Measurements from ENCODE around the gene L3MBTL2.
"Not testable (repeated sequence)": the region's sequence is repeated elsewhere in the genome, so short reads cannot be mapped to it uniquely, and the experiment has no call there.

L3MBTL2 gene

DNA sequence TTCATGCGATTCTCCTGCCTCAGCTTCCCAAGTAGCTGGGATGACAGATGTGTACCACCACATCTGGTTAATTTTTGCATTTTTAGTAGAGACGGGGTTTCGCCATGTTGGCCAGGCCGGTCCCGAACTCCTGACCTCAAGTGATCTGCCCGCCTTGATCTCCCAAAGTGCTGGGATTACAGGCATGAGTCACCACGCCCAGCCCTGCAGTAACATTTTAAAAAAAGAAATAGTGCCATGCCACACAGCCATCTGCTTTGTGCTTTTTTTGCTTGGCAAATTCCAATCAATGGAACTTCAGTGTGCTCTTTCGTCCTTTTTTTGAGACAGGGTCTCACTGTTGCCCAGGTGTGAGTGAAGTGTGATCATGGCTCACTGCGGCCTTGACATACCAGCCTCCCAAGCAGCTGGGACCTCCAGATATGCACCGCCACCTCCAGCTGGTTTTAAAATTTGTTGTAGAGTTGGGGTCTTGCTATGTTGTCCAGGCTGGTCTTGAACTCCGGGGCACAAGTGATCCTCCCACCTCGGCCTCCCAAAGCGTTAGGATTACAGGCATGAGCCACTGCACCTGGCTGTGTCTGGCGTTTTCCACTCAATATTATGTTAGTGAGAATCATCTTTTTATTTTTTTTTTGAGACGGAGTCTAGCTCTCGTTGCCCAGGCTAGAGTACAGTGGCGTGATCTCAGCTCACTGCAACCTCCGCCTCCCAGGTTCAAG lies 37.4 kb downstream of the L3MBTL2 start:
- no peak for DNase-seq

DNA sequence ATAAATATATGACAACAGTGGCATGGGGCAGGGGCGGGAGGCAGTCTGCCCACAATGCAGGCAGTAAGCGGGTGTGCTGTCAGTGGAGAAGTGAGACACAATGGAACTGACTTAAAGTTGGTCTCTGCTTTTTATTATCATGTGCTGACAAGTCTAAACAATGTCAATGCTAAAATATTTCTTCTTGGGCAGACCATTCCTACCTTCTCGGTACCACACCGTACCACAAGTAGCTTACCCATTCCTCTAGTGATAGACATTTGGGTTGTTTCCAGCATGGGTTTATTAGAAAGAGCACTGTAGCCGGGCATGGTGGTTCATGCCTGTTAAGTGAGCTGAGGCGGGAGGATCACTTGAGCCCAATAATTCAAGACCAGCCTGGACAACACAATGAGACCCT lies 38.2 kb downstream of the L3MBTL2 start:
- DNase-seq: no peak

DNA sequence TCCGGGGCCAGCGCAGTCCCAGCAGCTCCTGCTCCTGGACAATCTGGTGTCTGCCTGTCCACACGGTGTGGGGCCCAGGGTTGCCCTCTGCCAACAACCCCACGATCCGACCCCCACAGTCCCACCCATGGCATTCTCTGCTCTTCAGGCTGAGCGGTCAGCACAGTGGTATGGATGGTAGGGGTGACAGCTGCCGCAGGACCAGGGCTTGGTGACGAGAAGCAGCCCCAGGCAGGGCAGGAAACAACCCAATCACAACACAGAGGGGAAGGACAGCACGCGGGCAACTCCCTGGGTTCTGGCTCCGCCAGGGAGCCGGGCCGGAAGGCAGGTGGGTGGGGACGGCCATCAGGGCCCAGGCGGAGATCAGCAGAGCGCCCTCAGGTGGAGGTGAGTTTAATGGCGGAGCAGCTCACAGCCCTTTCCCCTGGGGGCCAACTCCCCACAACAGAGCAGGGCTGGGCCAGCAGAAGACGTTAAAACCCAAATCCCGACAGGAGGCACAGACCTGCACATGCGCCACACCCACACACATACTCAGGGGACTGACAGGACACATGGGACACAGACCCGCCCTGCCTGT lies 40.9 kb downstream of the L3MBTL2 start:
- no peak for DNase-seq

DNA sequence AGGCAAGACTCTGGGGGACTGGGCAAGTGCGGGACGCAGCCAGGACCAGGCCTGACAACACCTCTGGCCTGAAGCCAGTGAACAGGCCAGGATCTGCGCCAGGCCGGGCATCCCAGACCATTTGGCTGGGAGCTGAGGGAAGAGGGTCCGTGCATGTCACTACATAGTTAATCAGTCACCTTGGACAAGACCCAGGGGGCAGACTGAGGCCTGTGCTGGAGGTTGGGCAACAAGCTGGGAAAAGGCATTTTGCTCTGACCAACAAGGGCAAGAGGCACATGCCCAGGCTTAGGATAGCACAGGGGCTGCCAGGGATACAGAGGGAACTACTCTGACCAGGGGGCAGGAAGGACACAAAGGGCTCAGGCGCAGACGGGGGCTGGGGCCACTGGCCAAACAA lies 42.6 kb downstream of the L3MBTL2 start:
- DNase-seq: no peak

DNA sequence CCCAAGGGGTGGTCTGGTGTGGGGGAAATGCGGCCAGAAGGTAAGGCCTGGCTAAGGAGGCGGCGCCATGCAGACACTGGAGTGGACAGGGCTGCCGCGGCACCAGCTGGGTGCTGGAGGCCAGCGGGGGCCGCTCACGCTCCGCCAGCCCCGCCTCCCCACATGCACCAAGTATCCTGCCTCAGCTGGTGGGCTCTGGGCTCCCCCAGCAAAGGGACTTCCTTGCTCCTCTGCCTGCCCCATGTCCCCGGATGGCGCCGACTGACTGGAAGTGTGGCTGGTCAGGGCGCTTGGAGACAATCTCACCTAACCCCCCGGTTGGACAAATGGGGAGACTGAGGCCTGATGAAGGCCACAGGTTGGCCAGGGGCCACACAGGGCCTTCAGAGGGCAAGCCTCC lies 43.2 kb downstream of the L3MBTL2 start:
- no peak for DNase-seq

DNA sequence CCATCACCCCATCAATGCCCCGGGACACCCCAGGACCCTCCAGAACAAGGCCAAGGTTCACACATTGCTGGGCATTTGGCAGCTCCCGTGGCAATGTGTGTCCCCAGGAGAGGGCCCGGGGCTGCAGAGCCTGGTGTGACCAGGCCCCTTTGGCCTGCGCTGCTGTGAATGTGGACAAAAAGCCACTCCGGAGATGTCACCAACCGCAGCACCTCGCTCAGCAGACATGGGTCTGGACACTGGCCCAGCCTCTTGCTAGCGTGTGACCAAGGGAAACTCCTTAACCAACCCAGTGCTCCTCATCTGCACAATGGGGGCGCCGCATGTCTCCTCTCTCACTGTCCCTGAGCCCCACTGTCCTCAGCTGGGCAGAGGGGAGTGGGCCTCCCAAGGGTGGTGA lies 43.6 kb downstream of the L3MBTL2 start:
- no peak for DNase-seq

DNA sequence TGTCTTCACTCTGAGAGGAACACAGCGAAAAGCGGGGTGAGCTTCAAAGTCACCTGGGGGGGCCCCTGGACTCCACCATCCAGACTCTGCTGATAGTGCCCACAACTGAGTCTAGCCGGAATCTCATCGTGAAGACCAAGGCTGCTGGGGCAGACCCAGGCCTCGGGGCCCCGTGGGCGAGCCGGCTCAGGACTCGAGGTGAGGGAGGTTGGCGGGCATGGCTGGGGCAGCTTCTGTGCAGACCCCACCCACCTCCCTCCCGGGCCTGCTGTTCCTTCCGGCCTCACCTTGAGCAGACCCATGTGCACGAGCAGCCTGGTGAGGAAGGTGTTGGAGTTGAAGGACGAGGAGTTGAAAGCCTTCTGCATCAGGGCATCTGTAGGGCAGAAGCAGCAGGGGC lies 44.3 kb downstream of the L3MBTL2 start:
- no peak for DNase-seq

DNA sequence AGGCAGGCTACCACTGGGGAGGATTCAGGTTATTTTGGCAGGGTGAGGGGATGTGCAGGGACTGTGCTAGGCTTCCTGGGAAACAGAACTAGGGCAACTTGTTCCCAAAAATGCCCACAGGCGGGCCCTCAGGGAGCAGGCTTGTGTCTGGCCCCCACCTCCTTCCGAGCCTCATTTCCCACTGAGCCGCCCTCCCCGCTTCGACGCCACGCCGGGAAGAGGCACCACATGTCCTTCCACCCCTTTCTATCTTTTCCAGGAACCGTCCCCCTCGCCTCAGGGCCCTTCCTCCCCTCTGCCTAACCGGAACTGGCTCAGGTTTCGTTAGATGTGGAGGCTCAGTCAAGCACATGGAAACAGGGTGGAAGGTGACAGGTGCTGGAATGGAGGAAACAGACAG lies 45.0 kb downstream of the L3MBTL2 start:
- no peak for DNase-seq

DNA sequence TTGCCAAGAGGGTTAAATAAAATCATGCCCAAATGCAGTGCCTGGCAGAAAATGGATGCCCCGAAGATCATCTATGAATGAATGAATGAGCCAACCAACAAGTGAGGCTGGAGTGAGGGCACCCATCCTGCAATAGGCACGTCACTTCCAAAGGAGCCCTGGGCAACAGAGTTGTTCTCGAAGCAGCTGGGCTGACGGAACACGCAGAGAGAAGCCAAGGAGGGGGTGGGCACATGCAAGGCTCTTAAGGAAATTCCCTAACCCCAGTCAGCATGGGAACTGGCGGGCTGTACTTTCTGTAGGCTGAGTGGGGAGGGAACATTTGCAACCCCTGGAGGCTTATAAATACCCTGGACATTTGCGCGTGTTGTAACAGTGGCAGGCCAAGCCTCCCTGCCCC lies 47.3 kb downstream of the L3MBTL2 start:
- no peak for DNase-seq

DNA sequence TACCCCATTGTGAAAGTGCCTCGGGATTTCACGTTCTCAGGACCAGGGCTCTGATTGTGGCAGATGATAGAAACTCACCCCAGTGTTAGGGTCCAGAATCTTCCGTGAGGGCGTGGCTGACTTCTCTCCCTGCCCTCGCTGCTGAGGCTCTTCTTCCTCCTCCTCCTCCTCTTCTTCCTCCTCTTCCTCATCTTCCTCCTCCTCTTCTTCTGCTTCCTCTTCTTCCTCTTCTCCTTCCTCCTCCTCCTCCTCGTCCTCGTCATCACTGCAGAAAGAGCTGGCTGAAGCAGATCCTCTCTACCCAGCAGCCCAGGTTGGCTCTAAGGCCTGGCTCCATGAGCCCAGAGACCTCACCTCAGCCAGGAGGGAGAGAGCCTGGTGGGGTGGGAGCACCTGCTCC lies 49.1 kb downstream of the L3MBTL2 start:
- DNase-seq: no peak

DNA sequence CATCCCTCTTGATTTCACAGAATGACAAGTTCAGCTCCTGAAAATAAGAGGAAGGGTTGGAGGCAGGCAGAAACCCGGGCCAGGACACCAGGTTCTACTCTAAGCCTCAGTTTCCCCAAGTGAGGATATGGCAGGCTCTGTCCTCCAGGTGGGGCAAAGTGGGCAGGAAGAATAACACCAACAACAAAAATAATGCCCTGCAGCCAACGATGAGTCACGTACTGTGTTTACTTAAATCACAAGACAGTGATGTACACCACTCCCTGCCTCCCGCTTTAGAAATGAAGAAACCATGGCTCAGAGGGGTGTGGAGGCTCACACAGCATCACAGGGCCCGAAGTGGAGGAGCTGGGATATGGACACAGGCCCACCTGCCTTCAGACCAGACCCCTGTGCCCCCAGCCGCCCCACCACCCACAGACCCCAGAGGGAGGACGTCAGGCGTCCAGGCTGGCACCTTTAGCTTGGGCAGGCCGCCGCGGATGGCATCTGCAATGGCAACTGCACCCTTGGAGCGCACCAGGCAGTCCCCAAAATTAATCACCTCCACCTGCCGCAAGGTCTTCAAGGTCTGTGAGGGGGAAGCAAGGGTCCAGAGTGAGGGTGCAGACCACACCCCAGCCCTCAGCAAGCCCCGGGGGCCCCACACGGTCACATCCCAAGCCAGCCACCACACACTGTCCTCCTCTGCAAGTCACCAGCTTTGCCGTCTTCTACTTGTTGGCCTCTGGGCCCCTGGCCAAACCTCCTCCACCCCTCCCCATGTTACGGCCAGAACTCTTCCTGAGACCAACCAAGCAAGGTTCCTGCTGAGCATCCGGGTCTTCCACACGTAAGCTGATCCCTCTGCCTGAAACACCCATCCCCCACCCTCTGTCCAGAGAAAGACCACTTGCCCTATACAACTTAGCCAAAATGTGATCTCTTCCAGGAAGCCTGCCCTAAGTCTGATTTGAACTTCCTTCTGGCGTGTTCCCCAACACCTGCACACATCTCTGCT lies 51.4 kb downstream of the L3MBTL2 start:
- no peak for DNase-seq

DNA sequence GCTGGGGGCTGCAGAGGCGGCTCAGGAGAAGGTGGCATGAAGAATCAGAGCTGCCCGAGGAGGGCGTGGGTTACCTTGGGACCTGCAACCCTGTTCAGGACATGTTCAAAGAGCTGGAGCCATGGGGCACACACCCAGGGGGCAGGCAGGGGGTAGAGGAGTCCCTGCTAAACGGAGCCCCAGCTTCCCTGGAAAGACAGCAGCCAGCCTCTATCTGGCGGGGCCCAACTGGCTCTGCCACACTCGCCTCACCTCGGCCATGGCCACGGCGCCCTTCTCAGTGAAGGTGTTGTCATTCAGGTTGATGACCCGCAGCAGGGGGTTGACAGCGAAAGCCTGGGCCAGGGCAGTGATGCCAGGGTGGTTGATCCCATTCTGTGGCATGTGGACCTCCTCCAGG lies 52.6 kb downstream of the L3MBTL2 start:
- no peak for DNase-seq

DNA sequence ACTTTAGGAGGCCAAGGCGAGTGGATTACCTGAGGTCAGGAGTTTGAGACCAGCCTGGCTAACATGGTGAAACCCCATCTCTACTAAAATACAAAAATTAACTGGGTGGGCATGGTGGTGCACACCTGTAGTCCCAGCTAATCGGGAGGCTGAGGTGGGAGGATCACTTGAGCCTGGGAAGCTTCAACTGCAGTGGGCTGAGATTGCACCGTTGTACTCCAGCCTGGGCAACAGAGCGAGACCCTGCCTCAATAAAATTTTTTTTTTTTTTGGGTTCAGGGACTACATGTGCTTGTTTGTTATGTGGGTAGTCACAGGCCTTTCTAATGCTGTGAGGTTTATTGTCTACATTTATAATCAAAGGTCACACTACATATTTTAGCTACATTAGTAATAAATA lies 54.6 kb downstream of the L3MBTL2 start:
- not testable (repeated sequence) for DNase-seq

DNA sequence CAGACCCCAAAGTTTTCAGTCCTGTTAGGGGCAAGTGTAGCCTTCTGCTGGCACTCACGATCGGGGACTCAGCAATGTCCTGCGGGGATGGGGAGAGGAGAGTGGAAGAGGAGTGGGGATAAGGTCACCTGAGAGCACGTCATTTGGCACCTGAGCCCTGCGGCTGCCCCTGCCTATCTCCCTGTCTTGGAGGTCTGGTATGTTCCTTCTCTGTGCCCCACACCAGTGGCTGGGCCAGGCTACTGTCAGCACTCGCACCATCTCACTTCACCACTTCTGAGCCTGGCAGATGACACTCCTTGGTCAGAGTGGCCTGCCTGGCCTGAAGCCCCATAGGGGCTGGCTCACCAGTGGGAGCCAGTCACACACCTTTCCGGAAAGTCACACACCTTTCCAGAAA lies 55.8 kb downstream of the L3MBTL2 start:
- DNase-seq: no peak

DNA sequence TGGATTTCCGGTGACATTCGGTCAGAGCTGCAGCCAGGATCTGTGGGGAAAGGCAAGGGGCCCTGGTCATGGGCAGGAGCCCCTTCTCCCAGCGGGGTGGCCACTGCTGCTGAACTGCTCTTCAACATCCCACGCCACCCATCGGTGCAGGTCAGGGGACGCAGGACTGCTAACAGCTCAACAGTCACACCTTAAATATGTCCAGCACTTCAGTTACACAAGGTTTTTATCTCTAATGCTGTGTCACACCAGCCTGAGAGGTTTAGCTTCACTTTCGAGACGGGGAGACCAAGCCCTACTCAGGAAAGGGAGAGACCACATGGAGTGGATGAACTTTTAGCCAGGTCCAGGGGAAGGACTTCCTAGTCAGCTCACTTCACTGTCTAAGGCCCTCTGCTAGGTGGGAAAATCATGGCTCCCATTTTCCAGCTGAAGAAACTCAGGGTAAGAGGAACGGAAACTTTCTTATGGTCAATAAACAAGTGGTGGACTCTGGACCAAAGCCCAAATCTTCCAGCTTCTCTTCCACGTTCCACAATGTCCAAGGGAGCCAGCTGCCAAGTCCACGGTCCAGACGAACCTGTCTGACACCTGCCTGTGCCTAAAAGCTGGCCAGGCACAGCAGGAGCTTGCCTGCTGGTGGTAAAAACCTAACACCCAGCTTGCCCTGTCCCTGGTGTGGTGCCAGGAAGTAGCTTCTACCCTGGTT lies 56.6 kb downstream of the L3MBTL2 start:
- DNase-seq: no peak

DNA sequence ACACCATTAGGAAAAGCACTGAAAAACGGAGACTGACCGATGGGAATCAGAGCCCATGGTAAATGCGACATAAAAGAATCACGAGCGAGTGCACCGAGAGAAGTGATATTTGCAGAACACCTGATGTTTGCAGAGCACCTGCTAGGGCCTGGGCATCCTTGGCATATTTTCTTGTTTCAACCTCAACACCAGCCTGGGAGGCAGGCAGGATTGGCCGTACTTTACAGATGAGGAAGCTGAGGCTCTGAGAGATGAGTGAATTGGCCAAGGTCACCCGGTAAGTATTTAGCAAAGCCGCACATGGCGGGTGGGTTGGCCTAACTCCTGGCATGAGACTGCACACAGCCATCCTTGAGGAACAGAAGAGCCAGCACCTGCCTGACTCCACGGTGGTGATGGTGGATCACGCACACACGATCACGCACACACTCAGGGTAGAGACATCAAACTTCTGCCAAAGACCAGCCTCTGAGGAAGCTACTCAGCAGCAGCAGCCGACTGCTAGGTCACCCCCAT lies 57.2 kb downstream of the L3MBTL2 start:
- DNase-seq: no peak

DNA sequence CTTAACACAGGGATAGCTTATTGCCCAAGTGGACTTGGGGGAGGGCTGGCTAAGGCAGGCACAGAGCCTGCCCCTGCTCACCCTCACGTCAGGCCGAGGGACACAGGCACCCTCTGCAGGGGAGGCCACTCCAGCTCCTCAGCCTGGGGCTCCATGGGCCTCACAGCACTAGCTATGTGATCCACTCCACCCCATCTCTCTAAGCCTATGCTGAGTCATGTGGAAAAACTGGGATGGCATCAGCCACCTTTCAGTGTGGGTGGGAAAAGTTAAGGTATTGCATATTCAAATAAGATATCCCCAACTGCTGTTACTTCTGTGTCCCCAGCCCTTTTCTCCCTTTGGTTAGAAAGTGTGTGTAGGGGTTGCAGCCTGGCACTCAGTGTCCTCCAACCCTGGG lies 58.6 kb downstream of the L3MBTL2 start:
- no peak for DNase-seq

DNA sequence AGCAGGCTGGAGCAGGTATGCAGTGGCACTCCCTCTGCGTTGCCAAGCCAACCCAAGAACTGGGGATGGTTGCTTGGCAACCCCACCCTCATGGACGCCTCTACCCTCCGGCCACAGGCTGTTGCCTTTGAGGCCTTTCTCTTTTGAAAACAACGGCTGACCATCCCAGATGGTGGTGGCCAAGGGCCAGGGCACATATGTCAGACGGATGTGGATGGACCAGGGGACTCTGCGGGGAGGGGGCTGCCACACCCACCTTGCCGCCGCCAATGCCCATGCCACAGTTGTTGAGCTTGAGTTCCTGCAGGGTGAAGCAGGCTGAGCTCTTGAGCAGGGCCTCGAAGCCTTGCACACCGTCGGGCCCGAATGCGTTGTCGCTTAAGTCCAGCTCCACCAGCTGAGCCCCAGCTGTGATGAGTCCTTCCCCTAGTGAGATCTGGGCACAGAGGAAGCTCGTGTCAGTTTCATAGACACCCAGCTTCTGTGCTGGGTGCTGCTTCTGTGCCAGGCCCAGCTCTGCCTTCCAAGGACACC lies 59.4 kb downstream of the L3MBTL2 start:
- DNase-seq: no peak

DNA sequence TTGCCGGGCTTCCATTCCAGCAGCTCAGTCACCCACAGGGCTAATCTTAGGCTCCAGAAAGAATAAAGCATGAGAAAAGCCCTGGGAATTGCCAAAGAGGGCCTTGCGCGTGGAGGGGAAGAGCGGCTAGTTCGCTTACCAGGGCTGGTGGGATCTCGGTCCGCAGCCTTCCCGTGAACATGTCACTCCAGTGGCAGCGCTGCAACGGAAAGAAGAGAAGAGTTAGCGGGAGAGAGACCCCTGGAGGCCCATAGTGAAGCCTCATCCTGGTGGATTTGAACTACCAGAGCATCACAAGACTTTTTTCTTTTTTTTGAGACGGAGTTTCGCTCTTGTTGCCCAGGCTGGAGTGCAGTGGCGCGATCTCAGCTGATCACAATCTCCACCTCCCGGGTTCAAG lies 62.8 kb downstream of the L3MBTL2 start:
- DNase-seq: no peak

DNA sequence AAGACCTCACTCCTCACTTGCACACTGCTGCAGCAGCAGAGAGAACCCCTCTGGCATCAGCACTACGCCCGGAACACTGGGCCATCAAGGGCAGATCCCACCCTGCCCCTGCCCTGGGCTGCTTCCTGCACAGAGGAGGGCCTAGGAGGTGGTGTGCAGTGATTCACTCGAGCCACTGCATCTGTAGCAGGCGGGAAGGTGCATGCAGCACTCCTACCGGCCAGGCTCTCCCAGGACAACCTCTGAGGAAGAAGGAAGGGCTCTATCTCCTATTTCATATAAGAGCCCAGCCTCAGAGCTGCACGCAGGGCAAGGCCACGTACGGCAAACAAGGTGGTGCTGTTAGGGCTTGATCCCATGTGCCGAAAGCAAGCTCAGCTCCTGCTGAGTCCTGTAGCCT lies 66.7 kb downstream of the L3MBTL2 start:
- no peak for DNase-seq

DNA sequence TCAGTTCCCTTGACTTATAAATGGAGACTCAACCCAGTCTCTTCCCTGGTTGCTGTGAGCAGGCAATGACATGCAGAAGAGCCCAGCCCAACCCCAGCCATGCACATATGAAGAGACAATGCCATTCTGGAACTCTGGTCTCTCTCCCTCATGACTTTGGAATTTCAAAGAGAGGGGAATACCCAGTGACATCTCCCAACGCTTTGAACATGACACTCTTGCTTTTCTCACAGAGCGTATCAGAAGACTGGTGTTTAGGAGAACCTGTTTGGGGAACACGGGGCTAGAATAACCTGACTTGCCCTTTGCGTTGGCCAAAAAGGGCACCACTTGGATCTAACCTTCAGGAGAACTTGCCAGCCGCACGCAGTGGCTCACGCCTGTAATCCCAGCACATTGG lies 68.0 kb downstream of the L3MBTL2 start:
- DNase-seq: no peak

DNA sequence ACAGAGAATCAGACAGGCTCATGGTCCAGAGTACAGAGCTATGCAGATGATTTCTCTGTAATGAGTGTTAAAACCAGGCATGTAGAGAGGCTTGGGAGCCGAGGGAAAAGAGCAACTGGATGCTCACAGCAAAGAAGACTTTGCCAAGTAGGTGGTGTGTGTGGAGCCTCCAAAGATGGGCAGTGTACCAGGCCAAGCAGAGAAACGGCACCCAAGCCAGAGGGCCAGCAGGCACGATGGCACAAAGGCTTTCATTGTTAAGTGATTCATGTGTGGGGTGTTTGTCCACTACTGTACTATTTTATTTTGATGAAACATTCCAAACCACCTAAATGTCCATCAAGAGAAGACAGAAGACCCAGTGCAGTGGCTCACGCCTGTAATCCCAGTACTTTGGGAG lies 69.7 kb downstream of the L3MBTL2 start:
- DNase-seq: no peak

DNA sequence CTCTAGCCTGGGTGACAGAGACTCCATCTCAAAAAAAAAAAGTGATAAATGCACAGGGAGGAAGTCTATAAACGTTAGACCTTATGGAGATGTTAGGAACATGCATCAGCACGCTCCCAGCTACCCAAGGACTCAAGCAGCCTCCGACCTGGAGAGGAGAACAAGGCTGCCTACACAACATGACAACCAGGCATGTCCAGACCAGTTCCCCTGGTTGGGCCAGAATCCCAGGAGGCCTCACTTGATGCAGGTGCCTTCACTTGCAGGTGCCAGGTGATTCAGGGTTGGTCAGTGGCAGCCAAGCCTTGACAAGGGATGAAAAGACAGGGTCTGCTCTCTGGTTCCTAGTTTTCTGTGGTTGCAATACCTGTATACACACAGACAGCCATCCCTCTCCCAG lies 75.0 kb downstream of the L3MBTL2 start:
- no peak for DNase-seq
